ENCODE results near the gene SRPK2. TPM values are rescaled to one million over a fixed set of nuclear protein-coding genes. Genes with fewer than 3 reads are reported as not detected.
"Not testable (repeated sequence)": the region's sequence is repeated elsewhere in the genome, so short reads cannot be mapped to it uniquely, and the experiment has no call there.

SRPK2 gene
- total and polyA plus RNA-seq, 3 donors from 2014 or later = 181 to 293 (median 226) TPM

DNA sequence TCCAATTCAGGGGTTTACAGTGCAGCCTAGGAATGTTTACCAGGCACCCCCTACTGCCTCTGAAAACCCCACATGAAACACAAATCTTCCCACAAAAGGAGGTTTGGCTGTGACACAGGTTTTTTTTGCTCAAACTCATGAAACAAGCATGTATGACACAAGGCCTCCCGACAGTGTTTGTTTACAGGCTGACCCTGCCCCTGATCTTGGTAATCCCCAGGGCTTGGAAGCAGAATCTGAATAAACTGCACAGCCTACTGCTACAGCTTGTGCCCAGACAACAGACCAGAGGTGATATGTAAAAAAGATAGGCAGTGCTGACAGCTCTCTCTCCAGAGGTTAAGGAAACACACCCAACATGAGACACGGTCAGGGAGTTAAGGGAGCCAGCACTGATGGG is 190.5 kb downstream of the SRPK2 start:
- WGBS, 2 donors = 41 to 47% methylated on average over 2 of the region's 2 CpGs
- Histone ChIP-seq H3K36me3 (ENCODE audit: low read depth, missing control alignments) (no peaks in the 10 kb centered on the region), H3K9me3 (no peaks in the 10 kb centered on the region), H3K4me3 (no peak overlapping the region), H3K27ac (no peak overlapping the region), H3K4me1 (peaks cover 7% of the 10 kb centered on the region), H3K27me3 (no peaks in the 10 kb centered on the region)
- intact Hi-C loops (cut with DNase I; ENCODE audit: low total_unique reads) = no loop called here
- no peak for TF ChIP-seq POLR2A (IDR thresholded peaks at IDR 0.05)
- TF ChIP-seq, protein P1, sequence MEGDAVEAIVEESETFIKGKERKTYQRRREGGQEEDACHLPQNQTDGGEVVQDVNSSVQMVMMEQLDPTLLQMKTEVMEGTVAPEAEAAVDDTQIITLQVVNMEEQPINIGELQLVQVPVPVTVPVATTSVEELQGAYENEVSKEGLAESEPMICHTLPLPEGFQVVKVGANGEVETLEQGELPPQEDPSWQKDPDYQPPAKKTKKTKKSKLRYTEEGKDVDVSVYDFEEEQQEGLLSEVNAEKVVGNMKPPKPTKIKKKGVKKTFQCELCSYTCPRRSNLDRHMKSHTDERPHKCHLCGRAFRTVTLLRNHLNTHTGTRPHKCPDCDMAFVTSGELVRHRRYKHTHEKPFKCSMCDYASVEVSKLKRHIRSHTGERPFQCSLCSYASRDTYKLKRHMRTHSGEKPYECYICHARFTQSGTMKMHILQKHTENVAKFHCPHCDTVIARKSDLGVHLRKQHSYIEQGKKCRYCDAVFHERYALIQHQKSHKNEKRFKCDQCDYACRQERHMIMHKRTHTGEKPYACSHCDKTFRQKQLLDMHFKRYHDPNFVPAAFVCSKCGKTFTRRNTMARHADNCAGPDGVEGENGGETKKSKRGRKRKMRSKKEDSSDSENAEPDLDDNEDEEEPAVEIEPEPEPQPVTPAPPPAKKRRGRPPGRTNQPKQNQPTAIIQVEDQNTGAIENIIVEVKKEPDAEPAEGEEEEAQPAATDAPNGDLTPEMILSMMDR (IDR thresholded peaks at IDR 0.05) = no peak
- no peak for DNase-seq

DNA sequence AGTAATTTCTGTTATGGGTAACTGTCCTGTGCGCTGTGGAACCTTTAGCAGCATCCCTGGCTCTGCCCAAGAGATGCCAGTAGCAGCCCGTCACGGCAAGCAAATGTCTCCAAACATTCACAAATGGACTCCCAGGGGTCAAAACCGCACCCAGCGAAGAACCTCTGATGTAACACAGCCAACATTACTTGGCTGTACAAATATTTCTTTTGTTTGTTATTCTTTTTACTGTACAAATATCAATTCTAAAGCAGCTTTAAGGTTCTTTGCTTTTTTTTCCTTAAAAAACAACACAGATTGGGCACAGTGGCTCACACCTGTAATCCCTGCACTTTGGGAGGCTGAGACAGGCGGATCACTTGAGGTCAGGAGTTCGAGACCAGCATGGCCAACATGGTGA is 192.2 kb downstream of the SRPK2 start:
- peaks cover 4% of the 10 kb centered on the region for H3K4me1 ChIP-seq
- WGBS, 2 donors = 48 to 58% methylated on average over 7 of the region's 7 CpGs
- no peak overlapping the region for H3K4me3 ChIP-seq
- no peaks in the 10 kb centered on the region for H3K9me3 ChIP-seq
- no peak overlapping the region for H3K27ac ChIP-seq
- DNase-seq = no peak
- no peak for TF ChIP-seq POLR2A (IDR thresholded peaks at IDR 0.05)
- TF ChIP-seq, protein P1 (IDR thresholded peaks at IDR 0.05) = no peak
- intact Hi-C loops (cut with DNase I; ENCODE audit: low total_unique reads) = no loop called here
- H3K27me3 ChIP-seq = no peaks in the 10 kb centered on the region
- no peaks in the 10 kb centered on the region for H3K36me3 ChIP-seq (ENCODE audit: low read depth, missing control alignments)

DNA sequence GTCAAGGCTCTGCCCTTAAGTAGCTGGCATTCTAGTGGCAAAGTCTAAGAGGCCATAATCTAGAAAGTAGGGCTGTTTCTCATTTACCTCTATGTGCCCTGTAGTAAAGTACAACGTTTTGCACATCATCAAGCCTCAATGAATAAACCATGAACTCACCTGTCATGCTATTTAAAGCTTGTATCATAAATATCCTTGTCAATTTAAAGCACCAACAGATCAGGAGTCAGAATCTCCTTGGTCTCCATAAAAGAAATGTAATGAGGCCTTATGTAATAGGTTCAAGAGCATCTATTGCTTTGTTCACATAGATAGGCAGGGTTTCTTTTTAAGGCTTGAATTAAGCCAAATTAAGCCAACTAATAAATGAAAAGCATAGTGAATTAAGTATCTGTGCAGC is 192.8 kb downstream of the SRPK2 start:
- no peaks in the 10 kb centered on the region for H3K27me3 ChIP-seq
- intact Hi-C loops (cut with DNase I; ENCODE audit: low total_unique reads) = no loop called here
- TF ChIP-seq POLR2A (IDR thresholded peaks at IDR 0.05) = no peak
- TF ChIP-seq, protein P1 (IDR thresholded peaks at IDR 0.05) = no peak
- H3K4me1 ChIP-seq = peaks cover 4% of the 10 kb centered on the region
- no peak for DNase-seq
- no peak overlapping the region for H3K4me3 ChIP-seq
- no peak overlapping the region for H3K27ac ChIP-seq
- no peaks in the 10 kb centered on the region for H3K9me3 ChIP-seq
- no peaks in the 10 kb centered on the region for H3K36me3 ChIP-seq (ENCODE audit: low read depth, missing control alignments)
- WGBS, 2 donors = 74 to 75% methylated on average over 1 of the region's 1 CpG

DNA sequence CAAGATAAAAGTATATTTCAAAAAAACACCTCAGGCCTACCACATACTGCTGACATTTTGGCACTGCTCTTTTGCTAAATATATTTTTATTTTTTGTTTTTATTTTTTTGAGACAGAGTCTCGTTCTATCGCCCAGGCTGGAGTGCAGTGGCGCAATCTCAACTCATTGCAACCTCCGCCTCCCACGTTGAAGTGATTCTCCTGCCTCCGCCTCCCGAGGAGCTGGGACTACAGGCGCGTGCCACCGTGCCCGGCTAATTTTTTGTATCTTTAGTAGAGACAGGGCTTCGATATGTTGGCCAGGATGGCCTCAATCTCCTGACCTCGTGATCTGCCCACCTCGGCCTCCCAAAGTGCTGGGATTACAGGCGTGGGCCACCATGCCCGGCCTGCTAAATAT is 193.8 kb downstream of the SRPK2 start:
- H3K4me1 ChIP-seq; H3K4me3 ChIP-seq; H3K36me3 ChIP-seq (ENCODE audit: low read depth, missing control alignments); H3K9me3 ChIP-seq; intact Hi-C loops (cut with DNase I; ENCODE audit: low total_unique reads); H3K27me3 ChIP-seq; DNase-seq; H3K27ac ChIP-seq: not testable (repeated sequence)
- 91 to 96% methylated on average over 16 of the region's 16 CpGs for WGBS, 2 donors

DNA sequence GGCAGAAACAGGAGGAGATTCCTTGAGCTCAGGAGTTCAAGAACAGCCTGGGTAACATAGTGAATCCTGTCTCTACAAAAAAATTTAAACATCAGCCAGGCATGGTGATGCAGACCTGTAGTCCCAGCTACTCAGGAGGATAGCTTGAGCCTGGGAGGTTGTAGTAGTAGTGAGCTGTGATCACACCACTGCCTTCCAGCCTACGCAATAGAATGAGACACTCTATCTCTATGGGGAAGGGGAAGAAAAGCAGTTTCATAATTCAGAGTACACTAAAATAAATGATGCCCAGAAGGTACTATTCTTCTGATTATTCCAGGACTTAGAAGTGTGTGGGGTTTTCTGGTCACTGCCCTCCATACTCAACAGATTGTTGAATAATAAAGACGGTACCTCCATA is 197.4 kb downstream of the SRPK2 start:
- 96 to 97% methylated on average over 2 of the region's 2 CpGs for WGBS, 2 donors

More for the DNA sequence above, 197.4 kb downstream of the SRPK2 start:
- Histone ChIP-seq H3K27ac (no peak overlapping the region), H3K4me1 (no peaks in the 10 kb centered on the region), H3K36me3 (ENCODE audit: low read depth, missing control alignments) (no peaks in the 10 kb centered on the region), H3K27me3 (no peaks in the 10 kb centered on the region), H3K4me3 (no peak overlapping the region), H3K9me3 (no peaks in the 10 kb centered on the region)
- DNase-seq = no peak
- no peak for TF ChIP-seq POLR2A (IDR thresholded peaks at IDR 0.05)
- TF ChIP-seq, protein P1 (IDR thresholded peaks at IDR 0.05) = no peak
- intact Hi-C loops (cut with DNase I; ENCODE audit: low total_unique reads) = no loop called here

Measured in testis (tissue), 3 donors.